Smooth muscle cell of the brain vasculature (primary cell): ENCODE measurements around the gene PRR9.
"Not testable (repeated sequence)": the region's sequence is repeated elsewhere in the genome, so short reads cannot be mapped to it uniquely, and the experiment has no call there.

ENCODE experiments used
- DNase-seq: peaks from one replicate; pipeline ENCODE4 v3.0.0-alpha.2; 2012; ENCODE audit warnings: low read depth, low spot score

PRR9 gene

GRCh38 chr1:153217212-153217611 is at the start of gene PRR9:
Gene PRR9, plus strand, starts transcription at chr1:153217584. Its CDS starts 561 bp downstream, at chr1:153218145.
- no peak for DNase-seq

DNA sequence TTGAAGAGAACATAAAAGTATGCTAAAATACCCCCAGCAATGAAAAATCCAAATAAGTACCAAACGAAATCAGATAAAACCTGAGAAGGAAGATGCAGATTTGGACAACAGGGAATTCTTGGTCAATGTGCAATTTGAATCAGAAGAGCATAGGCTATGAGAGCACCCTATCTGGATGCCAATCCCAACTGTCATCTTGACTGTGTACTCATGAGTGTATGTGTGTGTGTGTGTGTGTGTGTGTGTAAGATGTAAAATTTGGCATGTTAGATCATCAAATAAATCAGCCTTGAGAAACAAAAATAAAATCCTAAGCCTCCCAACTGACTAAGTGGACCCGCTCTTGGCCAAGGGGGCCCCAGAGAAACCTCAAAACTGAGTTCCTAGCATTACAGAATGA is 48.7 kb upstream of the PRR9 start:
- no peak for DNase-seq

DNA sequence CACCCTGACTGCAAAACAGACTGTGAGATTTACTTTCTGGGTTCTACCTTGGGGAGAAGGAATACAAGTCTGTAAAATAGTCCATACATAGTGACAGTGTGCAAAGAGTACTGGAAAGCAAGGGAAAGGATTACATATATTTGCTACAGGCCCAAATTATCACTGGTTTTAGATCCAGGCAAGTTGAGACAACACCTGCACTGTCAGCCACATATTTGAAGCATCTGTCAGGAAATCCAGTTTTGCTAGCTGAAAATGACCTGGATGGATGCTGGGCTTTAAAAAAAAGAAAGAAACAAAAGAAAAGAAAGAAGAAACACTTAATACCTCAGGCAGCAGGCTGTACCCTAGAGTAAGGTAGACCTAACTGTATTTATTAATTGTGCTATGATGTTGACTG is 42.8 kb upstream of the PRR9 start:
- no peak for DNase-seq

DNA sequence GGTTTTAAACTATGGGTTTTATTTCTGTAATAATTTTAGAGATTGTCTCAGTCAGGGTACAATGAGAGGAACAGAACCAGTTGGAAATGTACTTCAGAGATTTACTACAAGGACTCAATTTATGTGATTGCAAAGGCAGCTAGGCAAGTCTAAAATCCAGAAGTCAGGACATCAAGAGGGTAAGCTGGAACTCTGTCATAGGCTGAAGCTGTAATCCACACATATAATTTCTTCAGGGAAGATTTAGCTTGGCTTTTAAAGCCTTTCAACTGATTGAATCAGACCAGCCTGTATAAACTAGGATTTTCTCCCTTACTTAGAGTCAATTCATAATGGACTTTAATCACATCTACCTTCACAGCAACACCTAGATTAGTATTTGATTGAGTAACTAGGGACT is 38.5 kb upstream of the PRR9 start:
- no peak for DNase-seq

- DNase-seq: no peak
Observed at GRCh38 chr1:153180556-153180955, 36.8 kb upstream of the PRR9 start.

GRCh38 chr1:153188301-153188700 is 29.1 kb upstream of the PRR9 start:
- not testable (repeated sequence) for DNase-seq

DNA sequence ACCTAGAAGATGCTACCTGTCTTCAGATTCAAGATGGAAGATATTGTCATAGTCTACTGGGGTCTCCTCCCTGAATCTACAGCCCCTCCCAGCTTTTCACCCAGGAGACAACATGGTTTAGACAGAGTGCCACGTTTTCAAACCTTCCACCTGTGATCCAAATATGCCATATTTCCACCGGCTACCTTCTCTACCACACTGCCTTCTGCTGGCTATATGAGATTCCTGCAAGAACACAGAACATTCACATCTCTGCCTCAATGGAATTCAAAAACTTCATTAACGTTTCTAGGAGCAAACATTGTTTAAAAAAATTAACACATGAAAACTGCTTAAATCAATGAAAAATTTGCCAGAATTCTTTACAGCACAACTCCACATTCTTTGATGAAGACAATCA is 27.0 kb upstream of the PRR9 start:
- no peak for DNase-seq

GRCh38 chr1:153192697-153193096 is 24.7 kb upstream of the PRR9 start:
- DNase-seq: no peak

DNA sequence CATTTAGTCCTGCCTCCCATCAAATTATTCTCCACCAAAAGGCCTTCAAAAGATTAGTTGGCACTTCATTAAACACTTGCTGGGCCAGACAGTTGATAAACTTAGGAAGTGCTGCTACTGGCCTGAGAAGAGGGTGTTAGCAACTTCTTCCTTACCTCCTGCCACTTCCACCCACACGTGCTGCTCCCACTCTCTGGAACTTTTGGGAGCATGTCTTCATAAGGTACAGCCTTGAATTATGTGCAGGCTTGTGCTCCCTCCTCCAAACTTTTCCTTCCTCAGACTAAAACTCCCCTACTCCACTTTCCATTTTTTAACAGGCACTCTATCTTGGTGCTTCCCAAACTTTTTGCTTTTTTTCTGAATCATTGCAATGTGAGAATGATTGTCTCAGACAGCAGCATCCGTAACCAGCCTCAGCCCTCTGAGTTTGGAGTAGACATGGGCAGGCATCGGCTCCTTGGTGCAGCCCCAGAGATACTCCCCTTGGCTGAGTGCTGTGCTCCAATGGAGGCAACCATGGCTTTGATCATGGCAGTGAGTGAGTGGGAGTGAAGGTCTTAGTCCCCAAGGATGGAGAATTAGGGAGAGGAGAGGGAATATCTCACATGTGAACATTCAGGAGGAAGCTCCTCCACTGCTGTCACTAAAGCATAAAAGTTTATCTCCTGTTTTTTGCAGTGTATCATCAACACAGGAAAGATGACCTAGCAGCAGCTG is 22.9 kb upstream of the PRR9 start:
- DNase-seq: no peak

DNA sequence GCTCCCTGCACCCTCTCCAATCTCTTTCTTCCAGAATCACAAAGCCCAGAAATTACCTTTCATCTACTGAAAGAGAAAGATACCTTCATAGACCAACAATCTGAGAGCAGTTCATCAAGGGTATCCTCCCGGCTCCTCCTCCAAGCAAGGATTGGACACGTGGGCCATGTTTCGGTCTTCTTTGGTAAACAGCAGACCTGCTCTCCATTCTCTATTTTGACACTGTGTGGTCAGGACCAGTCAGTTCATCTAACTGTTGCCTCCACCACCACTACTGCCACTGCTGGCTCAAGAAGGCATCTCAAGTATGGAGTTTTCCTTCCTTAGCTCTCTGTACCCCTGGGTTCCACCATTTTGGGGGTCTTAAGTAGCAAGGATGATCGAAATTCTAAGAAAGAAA is 22.2 kb upstream of the PRR9 start:
- DNase-seq: no peak

GRCh38 chr1:153202006-153202405 is 15.4 kb upstream of the PRR9 start:
- DNase-seq: no peak

GRCh38 chr1:153203130-153203529 is 14.3 kb upstream of the PRR9 start, which contains the start of gene LELP1:
Gene LELP1, plus strand, starts transcription at chr1:153203430. Its CDS starts 1,278 bp downstream, at chr1:153204708.
- no peak for DNase-seq

GRCh38 chr1:153206631-153207030 is 10.8 kb upstream of the PRR9 start:
- no peak for DNase-seq

- no peak for DNase-seq
Observed at GRCh38 chr1:153210206-153210605, 7.2 kb upstream of the PRR9 start.

DNA sequence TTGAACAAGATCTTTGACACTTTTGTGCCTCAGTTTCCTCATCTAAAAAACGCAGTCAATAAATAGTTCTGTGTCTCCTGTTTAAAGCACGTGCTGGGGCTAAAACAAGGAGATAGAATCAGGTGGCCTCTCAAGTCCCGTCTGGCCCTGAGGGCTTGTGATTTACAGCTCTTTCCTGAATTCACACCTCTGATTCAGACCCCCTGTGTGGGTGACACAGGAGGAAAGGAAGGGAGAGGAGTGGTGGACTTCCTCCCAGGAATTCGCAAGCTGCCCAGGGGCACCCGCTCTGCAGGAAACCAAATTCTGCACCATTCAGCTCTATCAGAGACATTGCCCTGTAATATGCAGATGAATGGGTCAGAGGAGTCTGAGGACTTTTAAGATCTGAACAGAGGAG is 5.2 kb upstream of the PRR9 start:
- no peak for DNase-seq

GRCh38 chr1:153213519-153213918 is 3.9 kb upstream of the PRR9 start:
- DNase-seq: no peak

GRCh38 chr1:153217744-153218416 is 496 bp downstream of the PRR9 start:
- no peak for DNase-seq

GRCh38 chr1:153220606-153221303 is 3.4 kb downstream of the PRR9 start:
- DNase-seq: no peak

DNA sequence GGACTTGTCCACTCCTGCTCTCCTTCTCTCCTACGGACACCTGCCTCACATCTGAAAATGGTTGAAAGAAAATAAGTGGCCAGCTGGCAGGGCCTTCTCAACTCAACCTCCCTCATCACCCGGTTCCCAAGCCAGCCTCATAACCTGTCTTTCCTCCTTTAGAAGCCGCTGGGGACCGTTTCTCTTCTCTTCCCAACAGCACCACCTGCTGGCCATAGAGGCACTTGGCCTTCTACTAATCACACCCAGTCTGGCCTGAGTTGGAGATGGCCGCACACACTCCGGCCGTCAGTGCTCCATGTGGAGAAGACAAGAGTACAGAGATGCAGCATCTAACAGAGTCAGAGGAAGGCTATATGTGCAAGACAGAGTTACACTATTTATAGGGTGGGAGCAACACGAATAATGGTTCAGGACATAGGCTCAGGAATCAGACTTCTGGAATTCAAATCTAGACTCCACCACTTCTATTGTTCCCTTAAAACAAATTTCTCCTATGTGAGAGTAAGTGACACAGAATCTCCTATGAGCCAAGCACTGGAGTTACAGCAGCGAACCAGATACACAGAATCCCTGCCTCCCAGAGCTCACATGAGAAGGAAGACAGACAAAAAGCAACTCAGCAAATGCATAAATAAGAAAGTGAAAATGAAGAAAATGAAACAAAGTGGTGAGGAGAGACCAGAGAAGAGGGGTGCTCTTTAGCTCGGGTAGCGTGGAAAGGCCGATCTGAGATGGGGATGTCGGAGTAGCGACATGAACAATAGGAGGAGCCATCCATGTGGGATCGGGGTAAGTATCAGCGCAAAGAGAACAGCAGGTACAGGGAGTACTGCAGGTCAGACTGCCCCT is 5.9 kb downstream of the PRR9 start:
- DNase-seq: peak; percentile 6

GRCh38 chr1:153227810-153228209 is 10.4 kb downstream of the PRR9 start:
- no peak for DNase-seq

DNA sequence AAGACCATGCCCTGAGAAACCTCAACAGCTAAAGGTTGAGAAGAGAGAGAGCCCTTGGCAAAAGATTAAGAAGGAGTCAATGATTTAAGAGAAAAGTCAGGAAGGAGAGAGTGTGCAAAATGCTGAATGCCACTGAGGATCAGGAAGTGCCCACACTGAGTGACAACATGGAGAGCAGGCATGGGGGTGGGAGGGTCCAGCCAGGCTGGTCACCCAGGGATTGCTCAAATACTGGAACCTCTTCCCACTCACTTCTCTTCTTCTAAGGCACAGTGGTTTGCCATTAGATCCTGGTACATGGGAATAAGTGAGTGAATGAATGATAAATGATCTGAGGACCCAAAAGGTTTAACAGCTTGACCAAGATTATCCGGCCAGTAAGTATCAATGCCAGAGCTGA is 11.1 kb downstream of the PRR9 start:
- no peak for DNase-seq
